H9 (cell line): ENCODE measurements around the gene HPGD. TPM values are rescaled to one million over a fixed set of nuclear protein-coding genes. Genes with fewer than 3 reads are reported as not detected.

Source experiments
- DNase-seq: peaks from one replicate; pipeline ENCODE4 v3.0.0-alpha.2; 2017
- H2AFZ ChIP-seq: one replicate; pipeline ENCODE4 v1.6.1; 2013; ENCODE audit warnings: mild to moderate bottlenecking, low read length, control low read depth, moderate library complexity
- H2AK5ac ChIP-seq: 2 replicates; pipeline ENCODE4 v1.6.1; 2013; ENCODE audit warnings: low read length, control low read depth, mixed read lengths; ENCODE audit not compliant: insufficient read length
- H2BK120ac ChIP-seq: one replicate; pipeline ENCODE4 v1.6.1; 2013; ENCODE audit warnings: low read depth, mild to moderate bottlenecking, low read length, control low read depth, inconsistent platforms; ENCODE audit not compliant: poor library complexity, severe bottlenecking
- H2BK12ac ChIP-seq: 2 replicates; pipeline ENCODE4 v1.6.1; 2013; ENCODE audit warnings: low read length, control low read depth, mixed read lengths, low read depth; ENCODE audit not compliant: insufficient read length
- H2BK15ac ChIP-seq: 2 replicates; pipeline ENCODE4 v1.6.1; 2013; ENCODE audit warnings: low read depth, low read length, control low read depth
- H2BK20ac ChIP-seq: one replicate; pipeline ENCODE4 v1.6.1; 2013; ENCODE audit warnings: low read depth, mild to moderate bottlenecking, low read length, control low read depth, inconsistent platforms; ENCODE audit not compliant: poor library complexity, severe bottlenecking
- H2BK5ac ChIP-seq: 2 replicates; pipeline ENCODE4 v1.6.1; 2013; ENCODE audit warnings: low read length, control low read depth, mixed read lengths; ENCODE audit not compliant: insufficient read length
- H3K14ac ChIP-seq: 2 replicates; pipeline ENCODE4 v1.6.1; 2013; ENCODE audit warnings: low read length, control low read depth; ENCODE audit not compliant: insufficient read depth
- H3K18ac ChIP-seq: 2 replicates; pipeline ENCODE4 v1.6.1; 2013; ENCODE audit warnings: low read depth, mild to moderate bottlenecking, mixed read lengths, low read length, control low read depth; ENCODE audit not compliant: insufficient read length
- H3K23ac ChIP-seq: 2 replicates; pipeline ENCODE4 v1.6.1; 2013; ENCODE audit warnings: low read length, control low read depth, mixed read lengths, low read depth; ENCODE audit not compliant: insufficient read length
- H3K23me2 ChIP-seq: 2 replicates; pipeline ENCODE4 v1.6.1; 2013; ENCODE audit warnings: low read depth, mild to moderate bottlenecking, mixed read lengths, low read length, control low read depth; ENCODE audit not compliant: insufficient read length, poor library complexity, severe bottlenecking
- H3K27ac ChIP-seq: 2 replicates; pipeline ENCODE4 v1.5.1; 2013; ENCODE audit warnings: low read length, control low read depth, mixed read lengths, low read depth; ENCODE audit not compliant: insufficient read length
- H3K27me3 ChIP-seq: 2 replicates; pipeline ENCODE4 v1.6.1; 2013; ENCODE audit warnings: low read length, control low read depth, inconsistent platforms; ENCODE audit not compliant: insufficient read depth
- H3K4ac ChIP-seq: 2 replicates; pipeline ENCODE4 v1.6.1; 2013; ENCODE audit warnings: low read depth, mild to moderate bottlenecking, control low read depth, inconsistent platforms, low read length, moderate library complexity
- H3K4me1 ChIP-seq: 2 replicates; pipeline ENCODE4 v1.6.1; 2013; ENCODE audit warnings: low read length, control low read depth, inconsistent platforms; ENCODE audit not compliant: insufficient read depth
- H3K4me2 ChIP-seq: 2 replicates; pipeline ENCODE4 v1.6.1; 2013; ENCODE audit warnings: low read length, control low read depth, mixed read lengths; ENCODE audit not compliant: insufficient read length, insufficient read depth
- H3K56ac ChIP-seq: 2 replicates; pipeline ENCODE4 v1.6.1; 2013; ENCODE audit warnings: low read depth, mild to moderate bottlenecking, mixed read lengths, low read length, control low read depth; ENCODE audit not compliant: insufficient read length
- H3K79me1 ChIP-seq: 2 replicates; pipeline ENCODE4 v1.6.1; 2013; ENCODE audit warnings: low read depth, mild to moderate bottlenecking, moderate library complexity, low read length, control low read depth, inconsistent platforms; ENCODE audit not compliant: insufficient read depth, poor library complexity, severe bottlenecking
- H3K79me2 ChIP-seq: 2 replicates; pipeline ENCODE4 v1.6.1; 2013; ENCODE audit warnings: low read length, control low read depth, inconsistent platforms; ENCODE audit not compliant: insufficient read depth
- H3K9ac ChIP-seq: 2 replicates; pipeline ENCODE4 v1.6.1; 2013; ENCODE audit warnings: low read length, control low read depth, mixed read lengths; ENCODE audit not compliant: insufficient read length; ENCODE audit errors: extremely low read depth
- H3K9me3 ChIP-seq: one replicate; pipeline ENCODE4 v1.6.1; 2013; ENCODE audit warnings: low read depth, low read length, inconsistent platforms; ENCODE audit not compliant: control insufficient read depth
- H3T11ph ChIP-seq: one replicate; pipeline ENCODE4 v1.6.1; 2013; ENCODE audit warnings: mild to moderate bottlenecking, low read length, control low read depth, inconsistent platforms
- H4K20me1 ChIP-seq: one replicate; pipeline ENCODE4 v1.6.1; 2013; ENCODE audit not compliant: control insufficient read depth, insufficient read length, insufficient read depth
- H4K5ac ChIP-seq: 2 replicates; pipeline ENCODE4 v1.6.1; 2013; ENCODE audit warnings: low read depth, mild to moderate bottlenecking, mixed read lengths, low read length, control low read depth; ENCODE audit not compliant: insufficient read length
- H4K8ac ChIP-seq: replicated peaks from 2 replicates; pipeline ENCODE4 v1.6.1; 2013; ENCODE audit warnings: low read length, control low read depth, mixed read lengths, low read depth; ENCODE audit not compliant: insufficient read length
- H4K91ac ChIP-seq: 2 replicates; pipeline ENCODE4 v1.6.1; 2013; ENCODE audit warnings: low read depth, mild to moderate bottlenecking, moderate library complexity, mixed read lengths, low read length, control low read depth; ENCODE audit not compliant: insufficient read length
- H3K27ac Mint-ChIP-seq, 3 experiments: 2 replicates in 2 of 3; 3 replicates in 1 of 3; pipeline ENCODE4 v1.8.0; 2020 to 2021; ENCODE audit warnings: mixed read lengths in 3 of 3, mild to moderate bottlenecking in 1 of 3, moderate library complexity in 1 of 3
- H3K27me3 Mint-ChIP-seq: 2 replicates; pipeline ENCODE4 v1.8.0; 2021; ENCODE audit warnings: low read depth, mild to moderate bottlenecking, moderate library complexity, mixed read lengths
- H3K36me3 Mint-ChIP-seq, 3 experiments: 2 replicates in 2 of 3; 3 replicates in 1 of 3; pipeline ENCODE4 v1.8.0; 2020 to 2021; ENCODE audit warnings: low read depth in 3 of 3, mixed read lengths in 3 of 3; ENCODE audit not compliant: insufficient read depth in 1 of 3
- H3K4me1 Mint-ChIP-seq, 2 experiments: 2 replicates each; pipeline ENCODE4 v1.8.0; 2020; ENCODE audit warnings: mixed read lengths in 2 of 2
- H3K4me3 Mint-ChIP-seq, 2 experiments: 2 replicates in 1 of 2; 3 replicates in 1 of 2; pipeline ENCODE4 v1.8.0; 2020 to 2021; ENCODE audit warnings: mild to moderate bottlenecking in 2 of 2, mixed read lengths in 2 of 2, moderate library complexity in 1 of 2
- H3K9me3 Mint-ChIP-seq, 2 experiments: 2 replicates in 1 of 2; 3 replicates in 1 of 2; pipeline ENCODE4 v1.8.0; 2020; ENCODE audit warnings: mild to moderate bottlenecking in 2 of 2, mixed read lengths in 2 of 2, moderate library complexity in 1 of 2
- WGBS: extraction: QIAGEN DNeasy Blood & Tissue Kit; methylation state at CpG from one replicate; pipeline ENCODE4 v1.1.7; 2013; ENCODE audit warnings: missing lambda C conversion rate, low lambda C conversion rate, mixed read lengths; ENCODE audit not compliant: insufficient read length; ENCODE audit errors: extremely low coverage; 5-methylcytosine and 5-hydroxymethylcytosine counted together
- total RNA-seq: library from RNA; stranded (reverse); gene quantifications from 2 replicates; pipeline ENCODE4 v1.2.1, GENCODE V29; 2021
- TF ChIP-seq, protein P1 (sequence below): fragments of 200-600 bp; sonication (generic); conservative IDR thresholded peaks from 3 replicates; pipeline ENCODE4 v1.8.0; 2021; ENCODE audit warnings: antibody characterized with exemption, mild to moderate bottlenecking

Gene HPGD
- total RNA-seq, 1 experiment from 2014 or later, result 16.8 TPM

DNA sequence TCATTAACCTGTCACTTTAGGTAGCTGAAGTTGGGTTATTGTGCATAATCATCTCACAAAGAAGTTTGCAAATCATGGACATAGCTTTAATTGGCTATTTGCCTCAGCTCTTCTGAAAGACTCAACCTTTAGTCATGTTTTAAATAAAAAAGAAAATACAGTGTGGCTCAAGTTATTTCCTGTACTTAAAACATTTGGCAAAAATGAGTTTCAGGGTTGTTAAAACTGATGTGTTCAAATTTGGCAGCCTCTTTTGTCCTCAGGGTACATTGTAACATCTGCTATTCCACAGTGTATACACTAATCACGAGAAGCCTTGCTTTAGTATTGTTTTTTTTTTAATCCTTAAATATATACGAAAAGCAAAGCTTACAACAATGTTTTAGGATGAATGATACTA, 31.5 kb upstream of the HPGD start:
- no peaks in the 10 kb centered on the region for H3K79me1 ChIP-seq
- H3K18ac ChIP-seq, result no peak overlapping the region
- H3K9me3 ChIP-seq, result no peaks in the 10 kb centered on the region
- Mint-ChIP-seq H3K27ac (no peak overlapping the region), H3K36me3 (peaks cover 6 to 32% (median 16%) of the 10 kb centered on the region in 3 experiments), H3K4me1 (peaks cover 19 to 24% of the 10 kb centered on the region in 2 experiments), H3K4me3 (no peak overlapping the region), H3K27me3 (no peaks in the 10 kb centered on the region), H3K9me3 (peaks cover 14 to 17% of the 10 kb centered on the region in 2 experiments)
- H3K27ac ChIP-seq, result no peak overlapping the region
- no peak overlapping the region for H2AK5ac ChIP-seq
- no peak overlapping the region for H3K9ac ChIP-seq
- no peak overlapping the region for H3K4ac ChIP-seq
- no peaks in the 10 kb centered on the region for H4K20me1 ChIP-seq
- H3K79me2 ChIP-seq, result no peaks in the 10 kb centered on the region
- no peak overlapping the region for H2BK15ac ChIP-seq
- TF ChIP-seq, protein P1, sequence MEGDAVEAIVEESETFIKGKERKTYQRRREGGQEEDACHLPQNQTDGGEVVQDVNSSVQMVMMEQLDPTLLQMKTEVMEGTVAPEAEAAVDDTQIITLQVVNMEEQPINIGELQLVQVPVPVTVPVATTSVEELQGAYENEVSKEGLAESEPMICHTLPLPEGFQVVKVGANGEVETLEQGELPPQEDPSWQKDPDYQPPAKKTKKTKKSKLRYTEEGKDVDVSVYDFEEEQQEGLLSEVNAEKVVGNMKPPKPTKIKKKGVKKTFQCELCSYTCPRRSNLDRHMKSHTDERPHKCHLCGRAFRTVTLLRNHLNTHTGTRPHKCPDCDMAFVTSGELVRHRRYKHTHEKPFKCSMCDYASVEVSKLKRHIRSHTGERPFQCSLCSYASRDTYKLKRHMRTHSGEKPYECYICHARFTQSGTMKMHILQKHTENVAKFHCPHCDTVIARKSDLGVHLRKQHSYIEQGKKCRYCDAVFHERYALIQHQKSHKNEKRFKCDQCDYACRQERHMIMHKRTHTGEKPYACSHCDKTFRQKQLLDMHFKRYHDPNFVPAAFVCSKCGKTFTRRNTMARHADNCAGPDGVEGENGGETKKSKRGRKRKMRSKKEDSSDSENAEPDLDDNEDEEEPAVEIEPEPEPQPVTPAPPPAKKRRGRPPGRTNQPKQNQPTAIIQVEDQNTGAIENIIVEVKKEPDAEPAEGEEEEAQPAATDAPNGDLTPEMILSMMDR, result no peak
- no peak overlapping the region for H4K5ac ChIP-seq
- no peak overlapping the region for H2BK5ac ChIP-seq
- H3K4me2 ChIP-seq, result no peak overlapping the region
- H3T11ph ChIP-seq, result no peak overlapping the region
- no CpG with 5 or more reads among the region's 2 CpGs for WGBS
- H3K27me3 ChIP-seq, result no peaks in the 10 kb centered on the region
- no peak overlapping the region for H3K23ac ChIP-seq
- no peak overlapping the region for H3K56ac ChIP-seq
- H3K23me2 ChIP-seq, result no peaks in the 10 kb centered on the region
- H2BK120ac ChIP-seq, result no peak overlapping the region
- no peaks in the 10 kb centered on the region for H3K4me1 ChIP-seq
- H4K8ac ChIP-seq, result no peak overlapping the region
- H2AFZ ChIP-seq, result no peak overlapping the region
- no peak for DNase-seq
- H2BK12ac ChIP-seq, result no peak overlapping the region
- no peak overlapping the region for H2BK20ac ChIP-seq
- H4K91ac ChIP-seq, result no peak overlapping the region
- no peak overlapping the region for H3K14ac ChIP-seq
